Measurements from ENCODE around the gene ARSB. TPM values are rescaled to one million over a fixed set of nuclear protein-coding genes. Genes with fewer than 3 reads are reported as not detected.

Gene ARSB
- total and polyA plus RNA-seq, 9 of the 15 experiments (the other 6 are each of a cell fraction or from before 2014, with no cell fraction given): 0.52 to 4.6 (median 2.4) TPM

GRCh38 chr5:78837836-78838235 lies 147.3 kb downstream of the ARSB start (continued):
- TF ChIP-seq, protein P1, sequence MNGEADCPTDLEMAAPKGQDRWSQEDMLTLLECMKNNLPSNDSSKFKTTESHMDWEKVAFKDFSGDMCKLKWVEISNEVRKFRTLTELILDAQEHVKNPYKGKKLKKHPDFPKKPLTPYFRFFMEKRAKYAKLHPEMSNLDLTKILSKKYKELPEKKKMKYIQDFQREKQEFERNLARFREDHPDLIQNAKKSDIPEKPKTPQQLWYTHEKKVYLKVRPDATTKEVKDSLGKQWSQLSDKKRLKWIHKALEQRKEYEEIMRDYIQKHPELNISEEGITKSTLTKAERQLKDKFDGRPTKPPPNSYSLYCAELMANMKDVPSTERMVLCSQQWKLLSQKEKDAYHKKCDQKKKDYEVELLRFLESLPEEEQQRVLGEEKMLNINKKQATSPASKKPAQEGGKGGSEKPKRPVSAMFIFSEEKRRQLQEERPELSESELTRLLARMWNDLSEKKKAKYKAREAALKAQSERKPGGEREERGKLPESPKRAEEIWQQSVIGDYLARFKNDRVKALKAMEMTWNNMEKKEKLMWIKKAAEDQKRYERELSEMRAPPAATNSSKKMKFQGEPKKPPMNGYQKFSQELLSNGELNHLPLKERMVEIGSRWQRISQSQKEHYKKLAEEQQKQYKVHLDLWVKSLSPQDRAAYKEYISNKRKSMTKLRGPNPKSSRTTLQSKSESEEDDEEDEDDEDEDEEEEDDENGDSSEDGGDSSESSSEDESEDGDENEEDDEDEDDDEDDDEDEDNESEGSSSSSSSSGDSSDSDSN (IDR thresholded peaks at IDR 0.05; ENCODE audit: borderline replicate concordance in 1 of 2, low read depth in 2 of 2, low read length in 2 of 2): no peak
- TF ChIP-seq TAF15 (IDR thresholded peaks at IDR 0.05; ENCODE audit: low read depth, low read length) (no peak), CBX2 (IDR thresholded peaks at IDR 0.05; ENCODE audit: insufficient read depth, low read length, poor library complexity, severe bottlenecking) (no peak), GTF2F1 (IDR thresholded peaks at IDR 0.05; ENCODE audit: low read depth, low read length) (no peak), RFX7 (CRISPR knock-in tag; IDR thresholded peaks at IDR 0.05) (no peak), GABPB1 (CRISPR knock-in tag; IDR thresholded peaks at IDR 0.05) (no peak)

DNA sequence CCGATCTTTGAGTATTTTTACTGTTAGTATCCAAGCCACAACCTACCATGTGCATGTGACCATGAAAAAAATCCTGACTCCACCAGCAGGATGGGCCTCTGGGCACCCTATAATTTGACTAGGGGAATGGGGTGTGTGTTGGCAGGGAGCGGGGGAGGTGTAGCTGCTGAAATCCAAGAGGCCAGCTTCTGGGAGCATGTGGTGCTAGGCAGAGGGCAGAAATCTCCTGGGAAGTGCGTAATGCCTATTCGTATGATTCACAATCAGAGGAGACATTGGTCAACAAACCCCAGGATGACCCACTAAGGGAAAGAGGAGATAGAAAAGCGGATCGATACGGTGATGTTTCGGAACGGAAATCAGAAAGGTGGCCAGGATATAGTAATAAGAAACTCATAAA lies 149.9 kb downstream of the ARSB start:
- intact Hi-C loops (cut with micrococcal nuclease) (no loop called here), in situ Hi-C loops (cut with MboI) (no loop called here)
- H3K79me2 ChIP-seq (ENCODE audit: control insufficient read depth, insufficient read depth, low read length): no peaks in the 10 kb centered on the region
- H4K20me1 ChIP-seq (replicated peaks; ENCODE audit: control insufficient read depth, insufficient read depth, low read length): no peaks in the 10 kb centered on the region
- no peak overlapping the region for H3K27ac ChIP-seq (ENCODE audit: extremely low read depth, low read depth, low read length)
- POLR2A ChIA-PET: no interaction called here
- H3K4me1 ChIP-seq (replicated peaks in 1 of 2; ENCODE audit: control insufficient read depth in 2 of 2, insufficient read depth in 2 of 2, low read length in 2 of 2): no peaks in the 10 kb centered on the region
- H3K9me3 ChIP-seq (replicated peaks; ENCODE audit: control insufficient read depth, insufficient read depth, low read depth, low read length): no peaks in the 10 kb centered on the region
- 47% methylated on average over 9 of the region's 9 CpGs for WGBS (ENCODE audit: insufficient coverage, low coverage, missing lambda C conversion rate)
- H3K4me2 ChIP-seq (ENCODE audit: insufficient read depth, low read length): no peak overlapping the region
- no peak for FAIRE-seq
- no peaks in the 10 kb centered on the region for H3K9me1 ChIP-seq (ENCODE audit: control insufficient read depth, insufficient read depth, low read length)
- no peak overlapping the region for H2AFZ ChIP-seq (ENCODE audit: low read depth, low read length)
- H3K4me3 ChIP-seq: no peak overlapping the region
- BruUV-seq (replicated peaks): no TSS peak
- CTCF ChIA-PET (ENCODE audit: low intra/inter-chr PET ratio): no interaction called here
- H3K36me3 ChIP-seq (ENCODE audit: control insufficient read depth, insufficient read depth, low read length): no peaks in the 10 kb centered on the region
- H3K27me3 ChIP-seq (ENCODE audit: control insufficient read depth in 2 of 2, insufficient read depth in 2 of 2, low read length in 2 of 2): peaks cover 4 to 15% of the 10 kb centered on the region in 2 experiments
- no peak for DNase-seq (ENCODE audit: extremely low read depth in 1 of 4, low spot score in 3 of 4)
- no peak overlapping the region for H3K9ac ChIP-seq (ENCODE audit: insufficient read depth in 1 of 2, low read depth in 2 of 2, low read length in 2 of 2)
- ATAC-seq: no peak
- TF ChIP-seq PHB (CRISPR knock-in tag; IDR thresholded peaks at IDR 0.05): no peak
- TF ChIP-seq ZSCAN29 (IDR thresholded peaks at IDR 0.05): no peak
- no peak for TF ChIP-seq TAF15 (IDR thresholded peaks at IDR 0.05; ENCODE audit: low read depth, low read length)
- no peak for TF ChIP-seq ZNF395 (CRISPR knock-in tag; IDR thresholded peaks at IDR 0.05)
- TF ChIP-seq DIDO1 (tag; IDR thresholded peaks at IDR 0.05; ENCODE audit: low read depth): no peak
- TF ChIP-seq KLF16 (IDR thresholded peaks at IDR 0.05): no peak
- TF ChIP-seq DDX20 (tag; IDR thresholded peaks at IDR 0.05; ENCODE audit: low read depth): no peak
- TF ChIP-seq NELFE (IDR thresholded peaks at IDR 0.05; ENCODE audit: insufficient read depth, insufficient read length): no peak
- no peak for TF ChIP-seq KAT2B (IDR thresholded peaks at IDR 0.05; ENCODE audit: low read depth, low read length)
- no peak for TF ChIP-seq ZNF316 (IDR thresholded peaks at IDR 0.05)
- TF ChIP-seq, protein P2, sequence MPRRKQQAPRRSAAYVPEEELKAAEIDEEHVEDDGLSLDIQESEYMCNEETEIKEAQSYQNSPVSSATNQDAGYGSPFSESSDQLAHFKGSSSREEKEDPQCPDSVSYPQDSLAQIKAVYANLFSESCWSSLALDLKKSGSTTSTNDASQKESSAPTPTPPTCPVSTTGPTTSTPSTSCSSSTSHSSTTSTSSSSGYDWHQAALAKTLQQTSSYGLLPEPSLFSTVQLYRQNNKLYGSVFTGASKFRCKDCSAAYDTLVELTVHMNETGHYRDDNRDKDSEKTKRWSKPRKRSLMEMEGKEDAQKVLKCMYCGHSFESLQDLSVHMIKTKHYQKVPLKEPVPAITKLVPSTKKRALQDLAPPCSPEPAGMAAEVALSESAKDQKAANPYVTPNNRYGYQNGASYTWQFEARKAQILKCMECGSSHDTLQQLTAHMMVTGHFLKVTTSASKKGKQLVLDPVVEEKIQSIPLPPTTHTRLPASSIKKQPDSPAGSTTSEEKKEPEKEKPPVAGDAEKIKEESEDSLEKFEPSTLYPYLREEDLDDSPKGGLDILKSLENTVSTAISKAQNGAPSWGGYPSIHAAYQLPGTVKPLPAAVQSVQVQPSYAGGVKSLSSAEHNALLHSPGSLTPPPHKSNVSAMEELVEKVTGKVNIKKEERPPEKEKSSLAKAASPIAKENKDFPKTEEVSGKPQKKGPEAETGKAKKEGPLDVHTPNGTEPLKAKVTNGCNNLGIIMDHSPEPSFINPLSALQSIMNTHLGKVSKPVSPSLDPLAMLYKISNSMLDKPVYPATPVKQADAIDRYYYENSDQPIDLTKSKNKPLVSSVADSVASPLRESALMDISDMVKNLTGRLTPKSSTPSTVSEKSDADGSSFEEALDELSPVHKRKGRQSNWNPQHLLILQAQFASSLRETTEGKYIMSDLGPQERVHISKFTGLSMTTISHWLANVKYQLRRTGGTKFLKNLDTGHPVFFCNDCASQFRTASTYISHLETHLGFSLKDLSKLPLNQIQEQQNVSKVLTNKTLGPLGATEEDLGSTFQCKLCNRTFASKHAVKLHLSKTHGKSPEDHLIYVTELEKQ (CRISPR knock-in tag; IDR thresholded peaks at IDR 0.05): no peak

All from K562 (cell line).